Fibroblast of lung (primary cell): ENCODE data around the gene CLIC3. TPM values are rescaled to one million over a fixed set of nuclear protein-coding genes. Genes with fewer than 3 reads are reported as not detected.

ENCODE experiments used
- DNase-seq, 2 donors: peaks; one replicate each; pipeline versions ENCODE4 v3.0.0 to v3.0.0-alpha.2; 2010; ENCODE audit warnings: low read depth in 2 of 2
- H2AFZ ChIP-seq: 2 replicates; pipeline ENCODE4 v1.5.1; 2012; ENCODE audit warnings: low read length, control low read depth, inconsistent platforms
- H3K27ac ChIP-seq: 2 replicates; pipeline ENCODE4 v1.5.1; 2011; ENCODE audit warnings: low read length, control low read depth; ENCODE audit not compliant: insufficient read depth
- H3K27me3 ChIP-seq: 2 replicates; pipeline ENCODE4 v1.5.1; 2011; ENCODE audit warnings: mild to moderate bottlenecking, low read length; ENCODE audit not compliant: control insufficient read depth, insufficient read depth
- H3K36me3 ChIP-seq: 2 replicates; pipeline ENCODE4 v1.5.1; 2011; ENCODE audit warnings: low read length; ENCODE audit not compliant: control insufficient read depth, insufficient read depth
- H3K4me1 ChIP-seq: 2 replicates; pipeline ENCODE4 v1.5.1; 2011; ENCODE audit warnings: low read length; ENCODE audit not compliant: control insufficient read depth, insufficient read depth; ENCODE audit errors: extremely low read depth
- H3K4me2 ChIP-seq: 2 replicates; pipeline ENCODE4 v1.5.1; 2011; ENCODE audit warnings: low read length, control low read depth; ENCODE audit not compliant: insufficient read depth; ENCODE audit errors: extremely low read depth
- H3K4me3 ChIP-seq, 4 experiments: fragments of 200-600 bp in 1 of 4; sonication (generic) in 1 of 4; replicated peaks in 1 of 4; 2 replicates each; pipeline ENCODE4 v1.5.1; 2011 to 2016; ENCODE audit warnings: low read length in 4 of 4, low read depth in 3 of 4, mild to moderate bottlenecking in 3 of 4, control low read depth in 2 of 4, inconsistent platforms in 1 of 4, mixed read lengths in 1 of 4; ENCODE audit not compliant: insufficient read depth in 1 of 4; ENCODE audit errors: control extremely low read depth in 1 of 4
- H3K79me2 ChIP-seq: 2 replicates; pipeline ENCODE4 v1.5.1; 2012; ENCODE audit warnings: mild to moderate bottlenecking, low read length, inconsistent platforms; ENCODE audit not compliant: control insufficient read depth, insufficient read depth
- H3K9ac ChIP-seq: 2 replicates; pipeline ENCODE4 v1.5.1; 2011; ENCODE audit warnings: mild to moderate bottlenecking, low read length, control low read depth; ENCODE audit not compliant: insufficient read depth
- H3K9me3 ChIP-seq: 2 replicates; pipeline ENCODE4 v1.5.1; 2012; ENCODE audit warnings: low read depth, low read length; ENCODE audit not compliant: control insufficient read depth, insufficient read depth
- H4K20me1 ChIP-seq: 2 replicates; pipeline ENCODE4 v1.5.1; 2011; ENCODE audit warnings: low read length; ENCODE audit not compliant: control insufficient read depth, insufficient read depth; ENCODE audit errors: extremely low read depth
- CTCF ChIP-seq, 2 donors: IDR thresholded peaks in 1 of 2; conservative IDR thresholded peaks in 1 of 2; 1 replicate in 1 of 2; 2 replicates in 1 of 2; pipeline ENCODE4 v1.5.1; 2011 to 2012; ENCODE audit warnings: low read length in 2 of 2, control low read depth in 1 of 2, inconsistent platforms in 1 of 2, low read depth in 1 of 2, mild to moderate bottlenecking in 1 of 2
- EZH2 ChIP-seq: IDR thresholded peaks from 2 replicates; pipeline ENCODE4 v1.5.1; 2012; ENCODE audit warnings: low read length, control low read depth, mild to moderate bottlenecking; ENCODE audit errors: missing control alignments
- polyA plus RNA-seq, 2 donors: library from polyadenylated mRNA; depleted of rRNA in 1 of 2; stranded (reverse) in 1 of 2; unstranded in 1 of 2; fragments of >200 nt; gene quantifications; 2 replicates each; pipeline ENCODE4 v1.2.1, GENCODE V29; 2011 to 2012; ENCODE audit warnings: missing spikeins in 1 of 2
- total RNA-seq: library from RNA; depleted of rRNA; stranded (reverse); fragments of >200 nt; gene quantifications from 2 replicates; pipeline ENCODE4 v1.2.1, GENCODE V29; 2014

CLIC3 gene
- total and polyA plus RNA-seq, 2 donors (not counting 1 experiment from before 2014, with no cell fraction given) = 0.98 to 3.5 TPM

- no peak overlapping the region for H3K9ac ChIP-seq
- DNase-seq = peak in 1 of 2 donors; percentile 29
- no peaks in the 10 kb centered on the region for H4K20me1 ChIP-seq
- H3K9me3 ChIP-seq = no peaks in the 10 kb centered on the region
- H3K27ac ChIP-seq = no peak overlapping the region
- no peak overlapping the region for H3K4me2 ChIP-seq
- H3K27me3 ChIP-seq = no peaks in the 10 kb centered on the region
- peaks cover 2% of the 10 kb centered on the region for H3K36me3 ChIP-seq
- TF ChIP-seq CTCF (conservative IDR thresholded peaks at IDR 0.05 in 1 of 2, IDR thresholded peaks at IDR 0.05 in 1 of 2; ENCODE audit: low read depth in 1 of 2, low read length in 2 of 2) (peak in 1 of 2 donors; percentile 7), EZH2 (no peak)
- H3K4me3 ChIP-seq = no peak overlapping the region
- H2AFZ ChIP-seq = no peak overlapping the region
- peaks cover 3% of the 10 kb centered on the region for H3K79me2 ChIP-seq
- H3K4me1 ChIP-seq = peaks cover 16% of the 10 kb centered on the region
Observed at GRCh38 chr9:136997830-136998234, 1.5 kb upstream of the CLIC3 start.

- no peak for DNase-seq
- H3K79me2 ChIP-seq = peaks cover 4% of the 10 kb centered on the region
- H3K9me3 ChIP-seq = no peaks in the 10 kb centered on the region
- no peak overlapping the region for H2AFZ ChIP-seq
- no peak overlapping the region for H3K27ac ChIP-seq
- no peaks in the 10 kb centered on the region for H3K27me3 ChIP-seq
- no peak overlapping the region for H3K4me3 ChIP-seq
- H3K36me3 ChIP-seq = peaks cover 2% of the 10 kb centered on the region
- no peak overlapping the region for H3K4me2 ChIP-seq
- peaks cover 18% of the 10 kb centered on the region for H3K4me1 ChIP-seq
- TF ChIP-seq CTCF (conservative IDR thresholded peaks at IDR 0.05 in 1 of 2, IDR thresholded peaks at IDR 0.05 in 1 of 2; ENCODE audit: low read depth in 1 of 2, low read length in 2 of 2) (no peak), EZH2 (no peak)
- H4K20me1 ChIP-seq = no peaks in the 10 kb centered on the region
- no peak overlapping the region for H3K9ac ChIP-seq
Observed at GRCh38 chr9:136997371-136997770, 1.0 kb upstream of the CLIC3 start.

- Histone ChIP-seq H3K79me2 (peaks cover 4% of the 10 kb centered on the region), H3K36me3 (peaks cover 2% of the 10 kb centered on the region), H3K4me3 (peak overlapping the region in 1 of 4 experiments; percentile 1), H2AFZ (no peak overlapping the region), H3K4me1 (peaks cover 18% of the 10 kb centered on the region), H3K27ac (no peak overlapping the region), H3K4me2 (peak overlapping the region; percentile 54), H3K9ac (no peak overlapping the region), H3K27me3 (no peaks in the 10 kb centered on the region), H3K9me3 (no peaks in the 10 kb centered on the region), H4K20me1 (no peaks in the 10 kb centered on the region)
- TF ChIP-seq EZH2 = no peak
- TF ChIP-seq CTCF (conservative IDR thresholded peaks at IDR 0.05 in 1 of 2, IDR thresholded peaks at IDR 0.05 in 1 of 2; ENCODE audit: low read depth in 1 of 2, low read length in 2 of 2) = no peak
- peak; percentile 39 to 50 for DNase-seq
Observed at GRCh38 chr9:136995772-136996311, 526 bp downstream of the CLIC3 start.
